Stimulated activated CD8-positive, alpha-beta memory T cell treated with anti-CD3 and anti-CD28 coated beads, Interleukin-12 subunit alpha, Interleukin-12 subunit beta, amount 100 ng/mL, for 24 hours (primary cell): ENCODE data around the gene QRICH2.
"Not testable (repeated sequence)": the region's sequence is repeated elsewhere in the genome, so short reads cannot be mapped to it uniquely, and the experiment has no call there.

ENCODE experiments used
- DNase-seq: peaks from one replicate; pipeline ENCODE4 v3.0.0-alpha.2; 2020; ENCODE audit errors: extremely low read depth

Gene QRICH2

DNA sequence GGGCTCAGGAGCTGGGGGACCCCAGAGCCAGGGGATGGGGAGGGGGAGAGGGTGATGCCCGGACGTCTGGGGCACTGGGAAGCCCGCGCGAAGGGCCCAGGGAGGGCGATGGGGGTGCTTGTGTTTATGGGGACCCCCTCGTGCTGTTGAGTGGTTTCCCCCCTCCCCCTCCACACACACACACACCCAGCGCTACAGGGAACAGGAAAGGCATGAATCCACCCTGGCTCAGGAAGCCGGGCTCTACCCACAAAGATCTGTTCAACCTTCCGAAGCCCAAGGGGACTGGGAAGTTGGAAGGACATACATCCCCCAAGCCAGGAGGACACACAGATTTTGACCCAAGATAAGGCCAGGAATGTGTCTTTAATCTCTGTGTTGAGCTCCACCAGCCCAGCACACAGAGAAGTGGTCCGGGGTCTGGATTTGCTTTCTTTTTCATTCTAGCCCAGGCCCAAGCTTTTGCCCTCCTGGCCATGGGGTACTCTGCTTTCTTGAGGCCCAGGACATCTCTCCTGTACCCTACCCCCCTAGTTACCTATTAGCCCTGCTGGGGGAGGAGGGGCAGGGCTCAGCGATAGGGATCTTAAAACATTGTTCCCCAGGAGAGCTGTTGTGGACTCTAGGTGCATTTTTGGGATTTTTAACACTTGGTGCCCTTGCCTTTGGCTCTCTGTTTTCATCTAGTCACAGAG, 41.7 kb downstream of the QRICH2 start:
- no peak for DNase-seq

DNA sequence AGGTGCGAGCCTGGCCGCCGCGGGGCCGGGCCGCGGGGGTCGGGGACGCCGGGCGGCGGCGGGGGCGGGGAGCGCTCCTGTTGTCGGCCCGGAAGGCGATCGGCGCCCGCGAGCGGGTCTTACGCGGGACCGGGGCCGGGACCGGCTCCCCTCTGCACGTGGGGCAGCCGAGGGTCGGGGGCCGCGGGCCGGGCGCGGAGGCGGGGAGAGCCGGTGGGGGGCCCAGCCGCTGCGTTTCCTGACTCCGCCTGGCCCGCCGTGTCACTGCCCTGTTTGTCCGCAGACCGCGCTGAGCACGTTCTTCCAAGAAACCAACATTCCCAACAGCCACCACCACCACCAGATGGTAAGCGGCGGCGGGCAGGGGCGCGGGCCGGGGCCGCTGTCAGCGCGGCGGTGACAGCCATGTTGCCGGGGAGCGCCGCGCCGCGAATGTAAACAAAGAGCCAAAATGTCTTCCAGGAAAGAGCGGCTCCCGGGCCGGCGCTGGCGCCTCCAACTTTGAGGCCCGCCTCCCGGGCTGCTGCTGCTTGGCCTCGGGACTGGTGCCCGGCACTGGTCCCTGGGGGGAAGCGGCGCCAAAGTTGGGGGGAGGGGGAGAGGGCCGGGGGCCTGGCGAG, 42.3 kb downstream of the QRICH2 start:
- DNase-seq, result no peak

DNA sequence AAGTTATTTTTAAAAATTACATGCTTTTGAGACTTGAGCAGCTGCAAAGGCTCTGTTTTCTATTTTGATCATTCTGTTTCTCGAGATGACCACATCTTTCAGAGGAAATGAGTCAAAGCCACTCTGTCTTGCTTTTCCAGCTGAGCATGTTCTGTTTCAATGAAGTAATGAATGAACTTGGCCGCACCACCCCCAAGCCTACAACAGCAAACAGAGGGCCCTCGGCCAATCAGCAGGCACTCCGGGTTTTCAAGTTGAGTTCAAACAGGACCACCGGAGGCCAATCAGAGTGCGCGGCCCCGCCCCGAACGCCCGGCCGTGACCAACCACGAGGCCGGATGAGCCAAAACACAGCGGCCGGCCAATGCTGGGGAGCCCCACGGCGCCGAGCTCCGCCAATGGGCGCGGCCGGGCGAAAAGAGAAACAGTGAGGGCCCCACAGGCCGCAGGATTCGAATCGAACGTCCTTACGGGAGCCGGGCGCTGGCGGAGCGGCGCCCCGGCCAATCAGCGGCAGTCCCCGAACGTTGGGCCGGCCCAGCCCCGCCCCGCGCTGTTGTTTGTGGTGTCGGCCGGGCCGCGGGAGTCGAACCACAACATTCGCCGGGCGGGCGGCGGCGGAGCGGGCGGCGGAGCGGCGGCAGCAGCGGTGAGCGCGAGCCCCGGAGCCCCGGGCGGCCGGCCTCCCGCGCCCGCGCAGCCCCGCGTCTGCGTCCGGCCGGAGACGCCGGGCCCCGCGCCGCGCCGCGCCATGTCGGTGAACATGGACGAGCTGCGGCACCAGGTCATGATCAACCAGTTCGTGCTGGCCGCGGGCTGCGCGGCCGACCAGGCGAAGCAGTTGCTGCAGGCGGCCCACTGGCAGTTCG, 43.1 kb downstream of the QRICH2 start, which contains the start of gene UBALD2:
TSS of gene UBALD2 (plus strand) at position 594 of the 869 bp plus-strand sequence. CDS start at position 752, 158 bp downstream.
- peak; percentile 98 for DNase-seq

DNA sequence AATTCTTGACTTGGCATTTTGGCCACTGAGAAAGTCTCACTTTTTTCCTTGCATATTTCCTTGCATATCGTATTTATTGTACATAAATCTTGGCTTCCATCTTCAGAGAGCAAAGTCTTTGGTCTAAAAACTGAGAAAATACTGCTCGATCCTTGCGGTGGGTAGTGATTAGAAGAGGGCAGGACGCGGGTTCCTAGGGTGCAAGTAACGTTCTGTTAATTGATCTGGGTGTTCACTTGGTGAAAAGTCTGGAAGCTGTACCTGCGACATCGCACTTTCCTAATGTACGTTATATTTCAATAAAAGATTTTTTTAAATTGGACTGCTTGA, 43.7 kb downstream of the QRICH2 start:
- no peak for DNase-seq

DNA sequence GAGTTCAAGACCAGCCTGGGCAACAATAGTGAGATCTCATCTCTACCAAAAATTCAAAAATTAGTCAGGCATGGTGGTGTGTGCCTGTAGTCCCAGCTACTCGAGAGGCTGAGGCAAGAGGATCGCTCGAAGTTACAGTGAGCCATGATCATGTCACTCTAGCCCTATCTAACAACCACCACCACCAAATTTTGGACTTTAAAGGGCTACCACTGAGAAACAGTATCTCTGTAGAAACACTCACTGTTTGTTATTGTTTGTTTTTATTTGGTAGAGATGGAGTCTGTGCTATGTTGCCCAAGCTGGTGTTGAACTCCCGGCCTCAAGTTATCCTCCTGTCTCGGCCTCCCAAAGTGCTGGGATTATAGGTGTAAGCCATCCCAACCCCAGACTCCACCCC, 44.2 kb downstream of the QRICH2 start:
- DNase-seq, result no peak

DNA sequence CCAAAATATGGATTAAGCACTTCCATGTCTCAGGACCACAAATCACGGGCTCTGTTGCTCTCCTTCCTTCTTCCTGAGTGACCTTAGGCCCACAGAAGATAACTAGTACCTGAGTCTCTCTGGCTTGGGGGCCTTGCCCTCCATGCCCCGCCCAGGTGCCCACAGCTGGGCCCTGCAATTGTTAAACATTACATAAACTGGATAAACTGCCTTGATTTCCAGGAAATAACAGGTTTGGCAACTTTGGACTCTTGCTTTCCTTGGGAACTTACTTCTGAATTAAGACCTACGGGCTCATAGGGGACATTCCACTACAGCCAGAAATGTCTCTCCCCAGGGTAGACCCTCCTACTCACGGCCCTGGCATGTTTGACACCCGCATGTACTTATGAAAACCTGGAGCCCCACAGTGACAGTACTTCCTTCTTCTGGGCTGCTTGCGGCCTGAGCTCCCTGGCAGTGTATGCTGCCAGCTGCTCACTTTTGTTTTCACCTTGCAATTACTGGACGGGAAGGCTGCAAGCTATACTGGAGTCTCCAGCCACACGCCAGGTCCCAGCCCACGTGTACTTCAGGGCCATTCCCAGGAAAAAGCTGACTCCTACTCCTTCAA, 45.2 kb downstream of the QRICH2 start:
- no peak for DNase-seq

DNA sequence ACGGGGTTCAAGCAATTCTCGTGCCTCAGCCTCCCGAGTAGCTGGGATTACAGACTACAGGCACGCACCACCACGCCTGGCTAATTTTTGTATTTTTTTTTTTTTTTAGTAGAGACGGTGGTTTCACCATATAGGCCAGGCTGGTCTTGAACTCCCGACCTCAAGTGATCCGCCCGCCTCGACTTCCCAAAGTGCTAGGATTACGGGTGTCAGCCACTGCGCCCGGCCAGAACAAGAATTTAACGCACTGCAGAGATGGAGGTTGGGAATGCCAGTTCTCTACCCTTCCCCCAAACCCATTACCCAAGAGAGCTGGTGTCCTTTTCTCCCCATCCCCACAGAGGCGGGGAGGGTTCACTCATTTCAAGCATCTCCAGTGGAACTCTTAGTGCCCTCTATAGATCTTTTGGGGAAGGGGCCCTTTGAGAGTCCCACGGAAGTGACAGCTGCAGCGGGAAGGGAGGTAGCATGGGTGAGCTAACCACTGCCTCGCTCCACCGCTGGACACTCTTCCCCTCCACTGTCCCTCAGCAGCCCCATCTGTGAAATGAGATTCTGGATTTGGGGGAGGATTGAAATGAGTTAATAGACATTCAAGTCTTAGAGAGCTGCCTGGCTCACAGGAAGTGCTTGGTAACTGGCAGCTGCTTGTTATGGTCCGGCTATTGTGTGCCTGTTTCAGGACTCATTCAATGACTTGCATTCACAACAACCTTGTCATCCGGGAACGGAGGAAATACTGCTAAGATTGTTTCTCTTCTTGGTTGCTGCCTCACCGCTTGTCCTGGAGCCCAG, 46.5 kb downstream of the QRICH2 start:
- DNase-seq, result no peak

DNA sequence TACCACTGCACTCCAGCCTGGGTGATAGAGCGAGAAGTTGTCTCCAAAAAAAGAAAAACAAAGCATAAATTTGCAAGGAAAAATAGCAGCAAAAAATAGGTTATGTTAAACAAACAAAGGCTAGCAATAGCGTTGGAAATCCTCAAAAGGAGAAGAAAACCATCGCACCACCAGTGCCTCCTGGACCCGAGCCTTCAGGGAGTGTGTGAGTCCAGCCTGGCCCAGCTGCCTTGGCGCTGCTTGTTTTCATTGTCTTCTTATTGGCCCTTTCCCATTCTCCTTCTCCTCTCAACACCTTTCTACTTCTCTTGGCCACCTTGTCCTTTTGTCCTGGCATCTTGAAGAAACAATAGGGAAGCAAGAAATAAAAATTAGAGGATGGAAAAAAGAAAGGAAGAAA, 47.4 kb downstream of the QRICH2 start:
- DNase-seq, result no peak

DNA sequence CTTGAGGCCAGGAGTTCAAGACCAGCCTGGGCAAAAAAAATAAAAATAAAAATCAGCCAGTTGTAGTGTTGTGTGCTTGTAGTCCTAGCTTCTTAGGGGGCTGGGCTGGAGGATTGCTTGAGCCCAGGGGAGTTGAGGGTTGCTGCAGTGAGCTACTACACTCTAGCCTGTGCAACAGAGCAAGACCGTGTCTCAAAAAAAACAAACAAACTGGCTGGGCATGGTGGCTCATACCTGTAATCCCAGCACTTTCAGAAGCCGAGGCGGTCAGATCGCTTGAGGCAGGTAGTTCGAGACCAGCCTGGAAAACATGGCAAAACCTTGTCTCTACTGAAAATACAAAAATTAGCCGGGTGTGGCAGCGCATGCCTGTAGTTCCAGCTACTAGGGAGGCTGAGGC, 47.9 kb downstream of the QRICH2 start:
- no peak for DNase-seq

DNA sequence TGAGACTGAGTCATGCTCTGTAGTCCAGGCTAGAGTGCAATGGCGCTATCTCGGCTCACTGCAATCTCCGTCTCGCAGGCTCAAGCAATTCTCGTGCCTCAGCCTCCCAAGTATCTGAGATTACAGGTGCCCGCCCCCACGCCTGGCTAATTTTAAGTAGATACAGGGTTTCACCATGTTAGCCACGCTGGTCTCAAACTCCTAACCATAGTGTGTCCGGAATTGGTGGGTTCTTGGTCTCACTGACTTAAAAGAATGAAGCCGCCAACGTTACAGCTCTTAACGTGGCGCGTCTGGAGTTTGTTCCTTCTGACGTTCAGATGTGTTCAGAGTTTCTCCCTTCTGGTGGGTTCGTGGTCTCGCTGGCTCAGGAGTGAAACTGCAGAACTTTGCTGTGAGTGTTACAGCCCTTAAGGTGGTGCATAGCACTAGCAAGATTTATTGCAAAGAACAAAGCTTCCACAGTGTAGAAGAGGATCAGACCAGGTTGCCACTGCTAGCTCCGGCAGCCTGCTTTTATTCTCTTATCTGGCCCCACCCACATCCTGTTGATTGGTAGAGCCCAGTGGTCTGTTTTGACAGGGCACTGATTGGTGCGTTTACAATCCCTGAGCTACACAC, 51.5 kb downstream of the QRICH2 start:
- not testable (repeated sequence) for DNase-seq

DNA sequence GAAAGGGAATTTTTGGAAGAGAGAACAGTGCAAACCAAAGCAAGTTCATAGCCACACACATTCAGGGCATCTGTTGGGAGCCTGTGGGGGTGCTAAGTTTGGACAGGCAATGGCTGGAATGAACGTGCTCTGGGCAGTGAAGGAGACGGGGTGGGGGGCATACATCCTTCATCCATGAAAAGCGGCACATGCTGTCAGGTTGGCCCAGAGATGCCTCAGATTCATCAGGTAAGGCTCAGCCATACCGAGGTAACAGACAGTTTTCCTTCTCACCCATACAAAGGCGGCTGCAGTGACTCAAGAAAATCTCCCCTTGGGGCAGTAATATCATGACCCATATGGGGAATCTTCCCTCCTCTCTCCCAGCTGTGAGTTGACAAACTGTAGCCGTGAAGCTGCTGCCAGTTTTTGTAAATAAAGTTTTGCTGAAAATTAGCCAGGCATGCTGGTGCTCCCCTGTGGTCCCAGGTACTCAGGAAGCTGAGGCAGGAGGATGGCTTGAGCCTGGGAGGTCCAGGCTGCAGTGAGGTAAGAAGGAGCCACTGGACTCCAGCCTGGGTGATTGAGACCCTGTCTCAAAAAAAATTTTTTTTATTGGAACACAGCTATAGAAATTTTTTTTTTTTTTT, 52.2 kb downstream of the QRICH2 start:
- no peak for DNase-seq

DNA sequence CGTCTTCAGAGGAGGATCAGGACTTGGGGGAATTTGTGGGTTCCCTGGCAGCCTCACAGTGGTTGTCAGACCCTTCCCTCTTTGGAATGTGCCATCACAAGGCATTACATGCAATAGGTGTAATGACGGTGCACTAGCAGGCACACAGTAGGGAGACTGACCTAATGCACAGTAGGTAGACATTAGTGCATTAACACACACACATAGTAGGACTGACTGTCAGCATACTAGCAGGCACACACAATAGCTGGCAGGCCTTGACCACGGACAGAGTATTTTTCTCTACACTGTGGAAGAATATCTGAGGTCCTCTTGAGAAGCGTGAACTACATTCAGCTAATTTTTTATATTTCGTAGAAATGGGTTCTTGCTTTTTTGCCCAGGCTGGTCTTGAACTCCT, 53.8 kb downstream of the QRICH2 start:
- DNase-seq, result no peak

DNA sequence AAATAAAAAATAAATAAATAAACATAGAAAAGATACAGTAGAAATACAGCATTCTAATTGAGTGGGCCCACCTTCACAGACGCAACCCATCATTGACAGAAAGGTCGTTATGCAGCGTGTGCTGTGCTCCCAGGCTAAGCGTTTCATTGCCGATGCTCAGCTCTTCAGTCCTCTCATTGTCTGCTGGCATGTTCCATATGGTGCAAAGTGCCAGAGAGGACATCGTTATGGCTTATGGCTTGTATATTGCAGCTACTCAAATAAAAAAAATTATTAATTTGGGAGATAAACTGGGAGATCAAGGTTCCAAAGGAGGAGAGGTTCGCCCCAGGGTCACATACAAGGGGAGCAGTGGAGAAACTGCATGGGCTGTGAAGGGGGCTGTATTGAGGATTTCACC, 54.2 kb downstream of the QRICH2 start:
- DNase-seq, result no peak

DNA sequence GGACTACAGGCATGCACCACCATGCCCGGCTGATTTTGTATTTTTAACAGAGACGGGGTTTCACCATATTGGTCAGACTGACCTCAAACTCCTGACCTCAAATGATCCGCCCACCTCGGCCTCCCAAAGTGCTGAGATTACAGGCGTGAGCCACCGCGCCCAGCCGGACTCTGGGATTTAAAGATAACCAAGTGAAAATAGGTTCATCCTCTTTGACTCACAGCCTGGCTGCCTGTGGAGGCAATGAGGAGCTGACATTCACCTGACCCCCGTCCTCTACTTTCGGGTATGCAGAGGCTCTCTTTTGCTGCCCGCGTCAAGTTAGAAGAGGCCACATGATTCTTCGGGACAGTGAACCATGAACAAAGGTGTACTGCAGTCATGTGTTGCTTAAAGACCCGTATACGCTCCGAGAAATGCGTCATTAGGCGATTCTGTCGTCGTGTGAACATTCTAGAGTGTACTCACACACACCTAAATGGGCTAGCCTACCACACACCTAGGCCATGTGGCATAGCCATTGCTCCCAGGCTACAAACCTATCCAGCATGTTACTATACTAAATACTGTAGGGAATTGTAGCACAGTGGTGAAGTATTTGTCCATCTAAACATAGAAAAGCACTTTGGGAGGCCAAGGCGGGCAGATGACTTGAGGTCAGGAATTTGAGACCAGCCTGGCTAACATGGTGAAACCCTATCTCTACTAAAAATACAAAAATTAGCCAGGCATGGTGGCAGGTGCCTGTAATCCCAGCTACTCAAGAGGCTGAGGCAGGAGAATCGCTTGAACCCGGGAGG, 54.9 kb downstream of the QRICH2 start:
- not testable (repeated sequence) for DNase-seq

DNA sequence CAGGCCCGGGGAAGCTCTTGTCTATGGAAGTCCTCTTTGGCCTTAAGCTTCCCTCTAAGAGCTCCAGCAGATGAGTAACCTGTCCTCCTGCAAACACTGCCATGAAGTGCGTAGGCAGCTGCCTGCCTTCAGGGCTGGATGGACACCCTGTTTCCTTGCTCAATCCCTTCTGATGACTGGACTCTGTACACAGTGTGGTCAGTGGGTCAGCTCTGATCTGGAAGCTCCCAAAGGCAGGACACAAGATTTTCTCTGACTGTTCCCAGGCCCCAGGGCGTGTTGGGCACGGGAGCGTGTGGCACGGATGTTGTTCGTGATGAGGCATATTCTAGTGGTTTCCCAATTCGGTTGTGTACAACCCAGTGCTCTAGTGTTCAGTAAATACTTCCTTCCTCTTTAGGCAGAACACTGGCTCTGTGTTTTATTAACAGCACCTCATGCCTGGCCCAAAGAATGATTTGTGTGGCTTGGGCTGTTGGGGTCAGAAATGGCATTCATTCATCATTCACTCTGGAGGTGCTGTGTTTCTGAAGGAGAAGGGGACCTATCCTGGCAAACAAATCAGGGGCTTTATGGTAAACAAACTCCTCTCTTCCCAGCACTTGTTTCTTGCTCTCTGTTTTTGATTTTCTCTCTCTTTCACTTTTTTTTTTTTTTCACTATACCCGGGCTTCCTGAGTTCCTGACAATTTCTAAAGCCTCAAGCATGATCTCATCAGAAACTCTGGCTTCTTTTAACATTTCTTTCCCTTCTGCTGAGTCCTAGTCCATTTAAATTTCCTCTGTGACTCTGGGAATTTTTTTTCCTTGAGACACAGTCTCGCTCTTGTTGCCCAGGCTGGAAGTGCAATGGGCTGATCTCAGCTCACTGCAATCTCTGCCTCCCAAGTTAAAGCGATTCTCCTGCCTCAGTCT, 55.8 kb downstream of the QRICH2 start:
- DNase-seq, result no peak

DNA sequence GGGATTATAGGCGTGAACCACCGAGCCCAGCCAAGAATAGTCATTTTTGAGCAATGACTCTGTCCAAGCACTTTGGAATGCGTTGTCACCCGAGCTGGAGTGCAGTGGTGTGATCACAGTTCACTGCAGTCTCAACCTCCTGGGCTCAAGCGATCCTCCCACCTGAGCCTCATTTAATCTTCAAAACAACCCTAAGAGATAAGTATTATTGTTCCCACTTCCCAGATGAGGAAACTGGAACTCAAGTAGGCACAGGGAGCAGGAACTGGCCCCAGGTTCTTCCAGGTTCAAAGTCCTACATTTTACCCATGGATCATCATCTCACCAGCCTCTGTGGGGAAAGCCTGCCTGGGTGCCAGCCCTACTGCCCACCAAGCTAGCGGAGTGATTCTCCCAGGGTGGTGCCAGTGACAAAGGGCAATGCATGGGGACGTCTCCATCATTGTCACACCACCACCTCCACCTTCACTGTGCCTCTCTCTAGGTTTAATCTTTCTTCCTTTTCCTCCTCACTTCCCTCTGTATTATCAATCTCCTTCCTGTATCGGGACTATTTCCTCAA, 56.5 kb downstream of the QRICH2 start:
- no peak for DNase-seq

DNA sequence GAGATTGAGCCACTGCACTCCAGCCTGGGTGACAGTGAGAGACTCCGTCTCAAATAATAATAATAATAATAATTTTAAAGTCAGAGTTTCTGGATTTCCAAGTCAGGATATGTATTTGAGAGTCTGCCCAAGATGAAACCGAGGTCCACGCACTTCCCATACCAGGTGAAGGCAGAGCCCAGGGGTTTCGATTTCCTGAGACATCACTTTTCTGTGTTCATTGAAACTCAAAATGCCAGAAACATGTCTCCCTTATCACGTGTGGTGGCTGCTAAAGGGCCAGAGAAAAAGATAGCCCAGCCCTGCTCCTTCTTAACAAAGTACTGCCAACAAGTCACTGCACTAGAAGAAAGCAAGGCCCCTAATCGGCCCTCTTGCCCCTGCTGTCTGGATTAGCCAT, 57.9 kb downstream of the QRICH2 start:
- no peak for DNase-seq

DNA sequence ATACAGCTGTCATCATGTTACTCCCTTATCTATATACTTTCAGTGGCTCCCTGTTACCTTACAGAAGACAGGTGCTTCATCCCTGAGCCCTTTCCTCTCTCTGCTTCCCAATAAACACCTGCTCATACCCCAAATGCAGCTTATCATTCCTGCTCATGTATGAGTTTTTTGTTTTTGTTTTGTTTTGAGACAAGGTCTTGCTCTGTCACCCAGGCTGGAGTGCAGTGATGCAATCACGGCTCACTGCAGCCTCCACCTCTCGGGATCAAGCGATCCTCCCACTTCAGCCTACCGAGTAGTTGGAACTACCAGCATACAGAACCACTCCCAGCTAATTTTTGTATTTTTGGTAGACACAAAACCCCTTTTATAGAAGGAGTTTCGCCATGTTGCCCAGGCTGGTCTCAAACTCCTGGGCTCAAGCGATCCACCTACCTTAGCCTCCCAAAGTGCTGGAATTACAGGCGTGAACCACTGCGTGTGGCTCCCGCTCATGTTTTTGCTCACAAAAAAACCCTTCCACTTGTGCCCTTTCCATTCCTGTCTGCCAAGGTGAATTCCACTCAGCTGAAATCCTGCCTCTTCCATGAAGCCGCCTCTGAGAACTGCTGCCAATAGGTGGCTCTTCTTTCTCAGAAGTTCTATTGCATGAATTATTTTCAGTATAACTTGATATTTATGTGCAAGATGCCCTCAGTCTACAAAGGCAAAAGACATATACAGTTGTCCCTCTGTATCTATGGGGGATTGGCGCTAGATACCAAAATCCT, 59.9 kb downstream of the QRICH2 start:
- no peak for DNase-seq
